ENCODE results near the gene USP46.

The USP46 gene

GRCh38 chr4:52568351-52568750 is 90.8 kb downstream of the USP46 start:
- DNase-seq, result no peak

GRCh38 chr4:52566136-52567031 is 92.7 kb downstream of the USP46 start:
- DNase-seq, result no peak

GRCh38 chr4:52560844-52561280 is 98.2 kb downstream of the USP46 start:
- no peak for DNase-seq

GRCh38 chr4:52555356-52555716 is 103.8 kb downstream of the USP46 start:
- no peak for DNase-seq

DNA sequence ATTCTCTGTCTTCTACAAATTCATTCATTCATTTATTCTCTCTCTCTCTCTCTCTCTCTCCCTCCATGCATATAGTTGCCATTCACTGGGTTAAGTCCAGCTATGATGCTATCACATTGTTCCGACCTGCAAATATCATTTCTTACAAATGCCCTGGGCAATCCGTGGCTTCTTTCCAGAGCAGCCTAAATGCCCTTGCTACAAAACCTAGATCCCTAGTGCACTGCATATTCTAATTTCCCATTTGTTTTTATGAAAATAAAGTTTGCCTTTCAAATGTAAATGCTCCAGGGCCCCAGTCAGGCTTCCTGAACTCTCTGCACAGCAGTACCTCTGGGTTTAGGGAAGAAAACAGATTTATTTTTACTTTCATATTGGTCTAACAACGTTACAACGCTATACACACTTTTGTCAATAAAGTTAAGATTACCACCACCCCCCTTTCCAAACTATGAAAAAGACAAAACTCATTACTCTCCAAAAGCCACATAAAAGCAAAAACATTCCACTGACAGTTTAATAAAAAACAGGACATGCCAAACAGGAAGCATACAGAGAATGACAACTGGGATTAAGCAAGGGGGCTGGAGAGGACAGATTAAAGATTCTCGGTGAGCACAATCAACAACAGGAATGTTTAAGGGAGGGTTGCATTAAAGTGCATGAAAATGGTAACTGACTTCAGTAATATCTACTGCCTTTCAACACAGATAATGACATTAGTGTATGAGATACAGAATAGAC is 104.3 kb downstream of the USP46 start:
- no peak for DNase-seq

DNA sequence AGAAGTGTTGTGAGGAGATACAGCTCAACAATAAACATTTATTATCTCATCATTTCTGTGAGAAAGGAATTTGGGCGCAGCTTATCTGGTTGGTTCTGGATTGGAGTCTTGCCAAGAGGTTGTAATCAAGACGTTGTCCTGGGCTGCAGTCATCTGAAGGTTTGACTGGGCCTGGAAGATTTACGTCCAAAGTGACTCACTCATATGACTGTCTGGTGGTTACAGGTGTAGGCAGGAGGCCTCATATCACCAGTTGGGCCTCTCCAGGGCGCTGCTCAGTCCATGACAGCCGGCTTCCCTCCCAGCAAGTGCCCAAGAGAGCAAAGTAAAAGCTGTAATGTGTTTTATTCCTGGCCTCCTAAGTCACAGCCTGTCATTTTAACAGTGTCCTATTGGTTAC is 106.3 kb downstream of the USP46 start:
- no peak for DNase-seq

DNA sequence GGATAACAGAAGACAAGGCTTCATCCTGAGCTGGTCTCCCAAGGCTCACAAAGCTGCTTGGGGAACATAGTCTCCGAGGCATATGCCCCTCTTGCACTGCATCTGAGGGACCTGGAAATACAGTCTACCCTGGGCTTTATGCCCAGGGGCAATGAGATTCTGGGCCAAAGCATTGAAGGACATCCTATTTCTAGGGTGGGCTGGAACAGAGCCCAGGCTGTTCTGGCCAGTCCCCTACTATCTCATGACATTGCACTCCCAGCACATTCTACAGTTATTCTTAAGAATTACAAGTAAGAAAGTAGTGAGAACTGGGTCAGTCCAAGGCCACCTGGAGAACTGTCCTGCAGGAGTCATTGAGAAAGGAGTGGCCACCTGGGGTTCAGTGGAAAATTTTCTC is 107.6 kb downstream of the USP46 start:
- DNase-seq, result no peak

DNA sequence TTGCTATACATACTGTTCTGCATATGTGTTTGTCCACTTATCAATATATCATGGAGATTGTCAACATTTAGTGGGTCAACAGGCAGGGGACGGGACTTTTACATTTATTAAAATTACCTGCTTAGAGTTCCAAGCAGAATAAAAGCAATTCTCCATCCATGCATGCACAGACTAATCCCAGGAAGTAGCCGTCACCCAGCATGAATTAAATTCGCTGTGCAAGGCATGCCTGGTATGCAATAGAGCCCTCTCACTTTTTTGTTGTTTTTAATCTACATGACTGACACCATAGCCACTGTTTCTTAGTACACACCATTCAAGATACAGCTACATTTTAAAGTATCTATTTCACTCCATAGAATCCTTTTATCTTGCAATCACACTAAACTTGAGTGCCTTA is 108.9 kb downstream of the USP46 start:
- DNase-seq, result no peak

GRCh38 chr4:52548818-52549570 is 110.1 kb downstream of the USP46 start:
- no peak for DNase-seq

GRCh38 chr4:52546449-52546848 is 112.7 kb downstream of the USP46 start:
- DNase-seq, result no peak

GRCh38 chr4:52545099-52546069 is 113.7 kb downstream of the USP46 start:
- peak; percentile 75 for DNase-seq
